RCC 7860 (cell line): ENCODE measurements around the gene SH2B3.

ENCODE experiments used
- DNase-seq: peaks from one replicate; pipeline ENCODE4 v3.0.0-alpha.2; 2015; ENCODE audit warnings: low spot score
- FAIRE-seq: peaks from 2 replicates; lab custom pipeline; 2012; peaks lifted over from hg19 to GRCh38; lab: Jason Lieb, UNC

The SH2B3 gene

GRCh38 chr12:111425655-111426054 is 19.9 kb downstream of the SH2B3 start:
- FAIRE-seq (no peak), DNase-seq (no peak)

- no peak for FAIRE-seq
- DNase-seq, result peak; percentile 22
These were observed 20.8 kb downstream of the SH2B3 start for GRCh38 chr12:111426344-111427185.

GRCh38 chr12:111427417-111428074 is 21.8 kb downstream of the SH2B3 start:
- DNase-seq, result no peak
- no peak for FAIRE-seq

- FAIRE-seq (no peak), DNase-seq (no peak)
These were observed 22.5 kb downstream of the SH2B3 start for GRCh38 chr12:111428081-111428727.

GRCh38 chr12:111428728-111429175 is 23.0 kb downstream of the SH2B3 start:
- DNase-seq, result no peak
- no peak for FAIRE-seq

GRCh38 chr12:111429828-111430432 is 24.2 kb downstream of the SH2B3 start:
- DNase-seq (no peak), FAIRE-seq (no peak)

- DNase-seq, result no peak
- no peak for FAIRE-seq
These were observed 25.0 kb downstream of the SH2B3 start for GRCh38 chr12:111430433-111431353.

- no peak for FAIRE-seq
- no peak for DNase-seq
These were observed 26.0 kb downstream of the SH2B3 start for GRCh38 chr12:111431772-111432171.

DNA sequence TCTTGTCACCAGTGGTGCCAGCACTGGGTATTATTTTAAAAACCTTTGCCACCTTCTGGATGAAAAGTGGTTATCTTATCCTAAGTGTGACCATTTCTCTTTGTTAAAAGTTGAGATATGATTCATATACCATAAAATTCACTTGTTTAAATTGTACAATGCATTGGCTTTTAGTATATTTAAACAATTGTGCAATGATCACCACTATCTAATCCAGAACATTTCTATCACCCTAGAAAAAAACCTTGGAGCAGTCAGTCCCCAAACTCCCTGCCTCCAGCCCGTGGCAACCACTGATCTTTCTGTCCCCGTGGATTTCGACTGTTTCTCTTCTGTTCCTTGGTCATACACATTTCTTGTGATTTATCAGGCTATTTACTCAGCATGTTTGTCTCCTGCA is 28.3 kb downstream of the SH2B3 start:
- FAIRE-seq, result no peak
- no peak for DNase-seq

GRCh38 chr12:111434680-111435338 is 29.1 kb downstream of the SH2B3 start:
- DNase-seq (peak; percentile 47), FAIRE-seq (no peak)

GRCh38 chr12:111435661-111436201 is 30.0 kb downstream of the SH2B3 start:
- DNase-seq (peak; percentile 20), FAIRE-seq (no peak)

DNA sequence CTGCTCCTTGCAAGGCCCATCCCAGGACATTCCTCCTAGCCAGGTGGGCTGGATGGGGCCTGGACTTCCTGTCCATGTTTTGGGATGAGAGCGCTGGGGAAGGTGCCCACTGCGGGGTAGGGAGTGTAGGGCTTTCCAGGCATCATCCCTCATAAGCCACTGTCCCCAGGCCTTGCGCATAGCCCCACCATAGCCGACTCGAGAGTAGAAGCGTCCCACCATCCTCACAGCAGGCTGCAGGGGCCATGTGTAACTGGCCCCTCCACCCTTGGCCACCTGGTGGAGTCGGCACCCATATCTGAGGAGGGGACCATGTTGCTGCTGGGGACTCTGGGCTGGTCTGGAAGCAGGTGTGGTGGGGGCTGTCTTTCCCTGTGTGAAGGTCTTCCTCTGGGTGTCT is 30.5 kb downstream of the SH2B3 start:
- FAIRE-seq, result no peak
- DNase-seq, result no peak

DNA sequence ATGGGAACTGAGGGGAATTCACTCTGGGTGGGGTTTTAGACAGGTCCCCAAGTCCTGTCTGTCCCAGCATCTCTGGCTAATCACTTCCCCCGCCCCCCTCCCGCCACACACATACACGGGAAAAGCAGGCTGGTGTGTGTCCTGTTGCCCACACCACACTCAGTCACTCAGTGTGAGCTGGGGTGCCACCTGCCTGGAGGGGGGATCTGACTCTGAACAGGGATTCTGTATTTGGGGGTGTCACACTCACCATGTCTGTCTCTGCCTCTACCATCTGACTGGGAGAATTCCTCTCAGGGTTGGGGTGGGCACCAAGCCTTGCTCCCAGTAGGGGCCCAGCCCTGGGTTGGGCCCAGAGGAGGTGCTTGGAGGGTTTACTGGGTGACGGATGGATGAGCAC is 31.1 kb downstream of the SH2B3 start:
- DNase-seq (no peak), FAIRE-seq (no peak)

DNA sequence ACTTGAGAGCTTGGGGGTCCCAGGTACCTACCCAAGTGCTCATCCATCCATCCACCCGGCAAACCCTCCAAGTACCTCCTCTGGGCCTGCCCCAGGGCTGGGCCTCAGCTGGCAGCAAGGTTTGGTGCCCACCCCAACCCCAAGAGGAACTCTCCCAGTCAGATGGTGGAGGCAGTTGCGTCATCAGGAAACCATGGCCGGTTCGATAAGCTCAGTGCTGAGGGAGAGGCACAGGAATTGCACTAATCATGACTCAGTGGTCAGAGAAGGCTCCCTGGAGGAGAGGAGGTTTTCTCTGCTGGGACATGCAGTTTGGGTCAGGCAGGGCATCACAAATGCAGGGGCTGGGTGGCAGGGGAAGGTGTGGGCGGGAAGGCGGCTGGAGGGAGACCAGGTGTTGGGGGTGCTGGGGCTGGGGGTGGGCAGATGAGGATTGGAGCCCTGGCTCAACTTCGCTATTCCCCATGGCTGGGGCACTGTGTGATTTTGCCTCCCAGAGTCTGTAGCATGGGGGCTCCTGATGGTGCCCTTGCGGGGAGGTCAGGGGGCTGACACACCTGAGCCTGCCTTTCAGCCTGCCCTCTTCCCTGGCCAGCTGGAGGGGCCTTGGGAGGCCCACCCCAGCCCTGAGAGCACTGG is 32.2 kb downstream of the SH2B3 start:
- peak; percentile 76 for DNase-seq
- peak; percentile 41 for FAIRE-seq

DNA sequence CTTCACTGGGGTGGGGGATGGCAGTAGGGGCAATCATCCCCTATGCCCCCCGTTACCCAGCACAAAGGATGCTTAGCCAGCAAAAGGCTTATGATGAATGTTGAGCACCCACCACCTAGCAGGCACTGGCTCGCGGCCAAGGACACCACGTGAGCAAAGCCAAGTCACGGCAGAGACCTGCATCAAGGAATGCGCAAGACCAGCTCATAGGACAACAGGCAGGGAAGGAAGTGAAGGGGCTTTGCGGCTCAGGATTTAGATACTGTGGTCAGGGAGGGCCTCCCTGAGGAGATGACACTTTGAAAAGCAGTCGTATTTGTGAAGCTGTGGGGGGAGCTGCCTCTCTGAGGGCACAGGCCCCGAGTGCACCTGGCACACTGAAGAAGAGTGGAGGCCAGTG is 32.8 kb downstream of the SH2B3 start:
- FAIRE-seq (no peak), DNase-seq (peak; percentile 74)

DNA sequence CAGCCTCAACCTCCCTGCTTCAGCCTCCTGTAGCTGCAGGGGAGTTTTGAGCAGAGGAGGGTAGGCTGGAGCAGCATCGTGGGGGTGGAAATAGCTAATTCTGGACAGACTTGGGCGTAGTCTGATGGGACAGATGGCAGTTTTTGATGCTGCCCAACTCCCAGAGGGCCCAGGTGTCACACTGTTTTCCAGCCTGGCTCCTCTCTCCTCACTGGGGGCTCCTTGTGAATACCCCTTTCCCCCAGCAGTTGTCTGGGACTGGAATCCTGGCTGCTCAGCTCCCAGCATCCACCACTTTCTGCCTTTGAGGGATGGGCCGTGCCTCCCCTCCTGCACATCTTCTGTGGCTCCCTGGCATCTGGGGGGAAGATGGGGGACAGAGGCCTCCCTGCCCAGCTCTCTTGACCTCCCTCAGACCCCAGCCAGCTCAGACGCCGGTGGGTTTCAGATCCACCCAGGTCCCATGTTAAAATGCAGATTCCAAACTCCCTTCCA is 34.0 kb downstream of the SH2B3 start:
- FAIRE-seq, result no peak
- DNase-seq, result no peak

GRCh38 chr12:111440152-111440551 is 34.4 kb downstream of the SH2B3 start:
- FAIRE-seq (no peak), DNase-seq (no peak)

GRCh38 chr12:111440631-111441030 is 34.9 kb downstream of the SH2B3 start:
- DNase-seq (no peak), FAIRE-seq (no peak)
